HG03558 (cell line): ENCODE data around the gene SBSN.

Experiments
- ATAC-seq: cut with Tn5 transposase; IDR thresholded peaks from one replicate; pipeline ENCODE4 v1.9.1; 2021; ENCODE audit warnings: moderate number of reproducible peaks; ENCODE audit not compliant: unreplicated experiment; ENCODE audit errors: extremely low read depth

Gene SBSN

GRCh38 chr19:35534803-35535480 lies 6.8 kb upstream of the SBSN start:
- ATAC-seq, result no peak

- no peak for ATAC-seq
Measured at GRCh38 chr19:35533822-35534392, 5.8 kb upstream of the SBSN start.

GRCh38 chr19:35533201-35533821 lies 5.2 kb upstream of the SBSN start, which contains the start of gene GAPDHS:
Gene GAPDHS, plus strand, starts transcription at chr19:35533456. Its CDS starts 72 bp downstream, at chr19:35533528.
- ATAC-seq, result no peak

GRCh38 chr19:35531291-35531690 lies 3.2 kb upstream of the SBSN start:
- ATAC-seq, result no peak

DNA sequence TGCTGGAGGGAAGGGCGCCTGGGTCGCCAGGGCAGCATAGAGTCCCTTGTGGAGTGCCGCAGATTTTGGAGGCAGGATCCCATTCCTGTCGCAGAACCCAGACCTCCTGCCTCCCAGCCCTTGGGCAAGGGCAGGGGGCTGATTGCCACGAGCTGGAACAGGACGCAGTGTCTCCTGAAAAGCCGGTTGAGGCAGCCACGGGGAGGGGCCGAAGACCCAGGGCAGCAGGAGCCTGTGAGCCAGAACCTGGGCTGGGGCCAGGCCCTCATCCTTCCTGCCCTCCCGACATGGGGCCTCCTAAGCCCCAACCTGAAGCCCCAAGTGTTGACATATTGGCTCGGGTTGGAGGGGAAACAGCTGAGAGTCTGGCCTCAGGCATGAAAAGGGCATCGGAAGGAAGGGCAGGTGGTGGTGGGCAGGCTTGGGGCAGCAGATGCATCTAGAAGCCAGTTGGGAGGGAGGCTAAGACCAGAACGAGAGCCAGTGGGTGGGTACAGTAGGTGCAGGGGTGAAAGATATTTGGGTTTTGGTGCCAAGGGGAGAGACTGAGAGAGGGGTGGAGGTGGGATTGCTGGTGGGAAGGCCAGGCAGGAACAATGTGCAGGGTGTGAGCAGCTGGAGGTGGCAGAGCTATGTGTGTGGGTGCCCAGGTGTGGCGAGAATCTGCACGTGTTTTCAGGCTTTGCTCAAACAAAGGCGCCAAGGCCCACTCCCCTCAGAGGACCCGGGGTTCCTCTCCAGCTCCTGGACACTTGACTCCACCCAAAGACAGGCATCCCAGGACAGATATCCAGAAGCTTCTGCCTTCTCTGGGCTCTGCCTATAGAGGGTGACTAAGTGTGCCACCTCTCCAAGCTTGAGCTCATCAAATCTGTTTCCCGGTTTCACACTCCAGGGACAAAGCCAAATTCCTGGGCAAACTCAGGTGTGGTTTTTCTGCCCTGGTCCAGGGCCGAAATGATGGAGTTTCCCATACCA lies 1.4 kb upstream of the SBSN start:
- no peak for ATAC-seq

GRCh38 chr19:35525873-35526272 lies 2.2 kb downstream of the SBSN start:
- no peak for ATAC-seq

DNA sequence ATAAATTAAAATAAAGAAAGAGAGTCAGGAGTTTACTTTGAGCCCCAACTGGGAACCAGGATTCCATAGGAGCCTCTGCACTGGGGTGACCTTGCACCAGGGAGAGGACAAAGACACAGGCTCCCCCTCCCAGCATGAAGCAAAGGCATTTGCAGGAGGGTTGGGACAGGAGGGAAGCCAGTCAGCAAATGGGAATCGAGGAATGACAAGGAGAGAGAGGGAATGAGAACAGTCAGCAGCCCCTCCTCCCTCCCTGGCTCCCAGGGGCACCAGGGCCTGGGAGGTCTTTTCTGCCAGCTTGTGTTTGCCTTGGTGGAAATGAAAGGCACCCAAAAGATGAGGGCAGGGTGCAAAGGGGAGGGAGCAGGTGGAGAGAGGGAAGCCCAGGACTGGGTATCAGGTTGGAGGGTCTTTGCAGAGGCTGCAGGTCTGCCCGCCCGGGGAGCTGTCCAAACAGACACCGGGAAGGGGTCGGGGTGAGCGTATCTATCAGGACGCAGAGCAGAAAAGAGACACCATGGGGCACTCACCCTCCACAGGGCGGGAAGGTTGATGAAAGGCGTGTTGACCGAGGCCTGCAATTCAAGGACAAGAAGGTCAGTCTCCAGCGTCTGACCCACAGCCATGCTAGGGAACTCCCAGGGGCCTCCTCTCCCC lies 3.8 kb downstream of the SBSN start:
- no peak for ATAC-seq

GRCh38 chr19:35522745-35523327 lies 5.3 kb downstream of the SBSN start:
- ATAC-seq, result no peak

GRCh38 chr19:35521124-35521743 lies 6.9 kb downstream of the SBSN start:
- no peak for ATAC-seq

DNA sequence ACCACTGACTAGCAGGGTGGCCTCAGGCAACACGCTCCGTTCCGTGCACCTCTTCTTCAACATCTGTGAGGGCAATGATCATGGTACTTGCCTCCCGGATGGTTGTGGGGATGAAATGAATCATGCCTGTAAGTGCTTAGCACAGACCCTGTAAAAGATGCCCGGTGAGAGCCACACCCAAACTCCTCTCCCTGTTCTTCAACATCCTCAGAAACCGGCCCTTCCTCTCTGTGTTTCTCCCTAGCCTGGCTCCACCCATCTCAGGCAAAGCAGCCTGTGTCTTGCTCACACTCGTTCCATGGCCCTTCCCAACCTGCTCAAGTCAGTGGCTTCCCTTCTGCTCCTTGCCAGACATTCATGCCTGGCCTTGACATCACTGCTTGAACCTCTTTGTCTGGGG lies 8.8 kb downstream of the SBSN start:
- no peak for ATAC-seq

GRCh38 chr19:35518313-35518712 lies 9.8 kb downstream of the SBSN start:
- no peak for ATAC-seq

- no peak for ATAC-seq
Measured at GRCh38 chr19:35517342-35517741, 10.8 kb downstream of the SBSN start.

- ATAC-seq, result no peak
Measured at GRCh38 chr19:35516310-35516709, 11.8 kb downstream of the SBSN start.

DNA sequence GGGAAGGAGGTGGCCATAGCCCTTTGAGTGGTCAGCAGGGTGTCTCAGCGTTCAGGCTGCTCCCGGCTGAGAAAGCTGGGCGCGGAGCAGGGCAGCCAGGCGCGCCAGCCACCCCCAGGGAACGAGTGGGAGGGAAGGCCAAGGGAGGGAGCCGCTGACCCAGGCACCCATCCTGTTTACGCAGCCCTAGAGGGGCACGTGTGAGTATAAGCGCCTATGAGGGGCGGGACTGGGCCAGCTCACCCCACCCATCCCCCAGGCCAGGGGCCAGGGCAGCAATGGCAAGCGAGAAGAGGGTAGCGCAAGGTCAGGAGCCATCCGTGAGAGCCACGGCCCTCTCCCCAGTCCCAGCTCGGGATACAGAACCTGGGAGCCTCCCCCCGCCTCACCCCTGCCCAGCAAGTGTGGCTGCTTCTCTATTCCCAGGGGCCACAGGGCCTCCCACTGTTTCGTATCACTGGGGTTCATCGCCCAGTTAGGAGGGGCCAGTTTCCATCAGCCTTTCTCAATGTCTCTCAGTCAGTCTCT lies 13.8 kb downstream of the SBSN start:
- ATAC-seq, result no peak

DNA sequence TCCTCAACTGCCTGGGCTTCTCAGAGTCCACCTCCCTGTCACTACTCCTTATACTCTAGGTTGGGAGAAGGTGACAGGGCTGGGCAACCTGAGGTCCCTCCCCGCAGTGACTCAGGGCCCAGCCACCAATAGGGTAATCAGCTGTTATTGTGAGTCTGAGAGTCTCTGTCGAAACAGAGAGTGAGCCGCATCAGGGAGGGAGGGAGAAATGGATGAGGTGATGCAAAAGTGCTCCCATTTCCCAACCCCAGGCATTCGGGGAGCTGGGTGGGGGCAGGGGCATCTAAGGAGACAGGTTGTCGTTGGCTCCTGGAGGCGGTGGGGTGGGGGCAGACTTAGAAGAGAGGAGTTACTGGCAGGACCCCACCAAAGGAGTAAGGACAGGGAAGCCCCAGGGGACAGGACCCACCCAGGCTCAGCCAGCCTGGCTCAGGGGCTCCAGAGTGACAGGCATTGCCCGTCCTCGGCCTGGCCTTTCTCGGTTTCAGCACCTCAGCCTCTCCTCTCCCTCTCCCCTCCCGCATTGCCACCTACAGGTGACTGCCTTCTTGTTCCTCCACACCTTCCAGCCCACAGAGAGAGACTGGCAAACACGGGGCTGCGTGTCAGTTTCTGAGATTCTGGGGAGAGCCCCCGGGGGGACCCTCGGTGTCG lies 14.4 kb downstream of the SBSN start, which contains the start of gene DMKN:
Gene DMKN (minus strand): TSS at position 22 of the 654 bp plus-strand sequence. CDS start 174 bp downstream, outside the sequence.
- ATAC-seq, result no peak

DNA sequence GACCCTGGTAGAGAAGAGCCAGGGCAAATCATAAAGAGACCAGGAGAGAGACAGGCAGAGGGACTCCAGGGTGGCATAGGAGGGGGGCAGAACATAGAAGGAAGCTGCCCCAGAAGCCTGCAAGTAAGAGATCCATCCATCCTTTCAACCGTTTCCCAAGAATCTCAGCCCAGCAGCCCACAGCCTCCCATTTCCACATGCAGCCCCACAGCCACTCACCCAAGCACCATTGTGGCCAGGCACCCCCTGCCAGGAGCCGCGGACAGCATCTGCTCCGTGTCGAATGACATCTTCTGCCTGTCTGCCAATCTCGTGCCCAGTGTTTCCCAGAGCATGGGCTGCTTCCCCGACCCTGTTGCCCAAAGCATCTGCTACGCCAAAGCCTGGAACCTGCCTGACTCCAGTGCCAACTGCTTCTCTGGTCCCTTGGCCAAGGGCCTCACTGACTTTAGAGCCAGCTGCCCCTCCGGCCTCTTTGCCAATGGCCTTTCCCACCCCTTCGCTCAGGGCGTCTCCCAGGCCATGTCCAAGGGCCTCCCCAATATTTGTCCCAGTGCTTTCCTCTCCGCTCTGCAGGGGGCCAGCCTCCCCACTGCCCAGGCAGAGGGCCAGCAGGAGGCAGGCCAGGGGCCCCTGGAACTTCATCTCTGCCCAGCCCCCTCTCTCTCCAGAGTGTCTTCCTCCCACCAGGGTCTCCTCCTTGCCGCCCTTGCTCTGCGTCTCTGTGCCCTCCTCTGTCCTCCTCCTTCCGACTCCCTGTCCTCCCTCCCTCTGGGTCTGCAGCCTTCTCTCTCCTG lies 15.1 kb downstream of the SBSN start:
- ATAC-seq, result no peak

GRCh38 chr19:35511337-35511736 lies 16.8 kb downstream of the SBSN start:
- no peak for ATAC-seq

DNA sequence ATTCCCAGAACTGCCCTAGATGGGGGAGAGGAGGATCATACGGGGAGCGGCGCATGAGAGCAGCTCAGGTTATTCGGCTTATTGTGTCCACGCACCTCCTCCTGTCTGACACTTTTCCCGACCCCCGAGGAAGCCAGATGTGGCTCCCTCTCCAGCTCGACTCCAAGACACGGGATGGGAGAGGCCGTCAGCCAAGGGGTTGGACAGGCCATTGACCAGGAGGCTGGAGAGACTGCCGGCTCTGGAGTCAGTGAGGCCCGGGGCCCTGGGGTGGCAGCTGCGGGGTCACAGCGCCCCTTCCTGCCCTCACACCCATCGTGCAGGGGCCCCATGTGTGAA lies 17.5 kb downstream of the SBSN start:
- no peak for ATAC-seq
